Measurements from ENCODE around the gene CTXN1.
"Not testable (repeated sequence)": the region's sequence is repeated elsewhere in the genome, so short reads cannot be mapped to it uniquely, and the experiment has no call there.

Gene CTXN1

GRCh38 chr19:7898967-7899366 is 27.0 kb downstream of the CTXN1 start:
- DNase-seq, result no peak

- DNase-seq, result no peak
Observed at GRCh38 chr19:7897292-7897691, 28.6 kb downstream of the CTXN1 start.

- DNase-seq, result no peak
Observed at GRCh38 chr19:7895565-7895964, 30.4 kb downstream of the CTXN1 start.

- no peak for DNase-seq
Observed at GRCh38 chr19:7894612-7895309, 31.2 kb downstream of the CTXN1 start.

GRCh38 chr19:7893362-7894101 is 32.4 kb downstream of the CTXN1 start:
- not testable (repeated sequence) for DNase-seq

GRCh38 chr19:7888826-7889217 is 37.1 kb downstream of the CTXN1 start:
- DNase-seq, result no peak

DNA sequence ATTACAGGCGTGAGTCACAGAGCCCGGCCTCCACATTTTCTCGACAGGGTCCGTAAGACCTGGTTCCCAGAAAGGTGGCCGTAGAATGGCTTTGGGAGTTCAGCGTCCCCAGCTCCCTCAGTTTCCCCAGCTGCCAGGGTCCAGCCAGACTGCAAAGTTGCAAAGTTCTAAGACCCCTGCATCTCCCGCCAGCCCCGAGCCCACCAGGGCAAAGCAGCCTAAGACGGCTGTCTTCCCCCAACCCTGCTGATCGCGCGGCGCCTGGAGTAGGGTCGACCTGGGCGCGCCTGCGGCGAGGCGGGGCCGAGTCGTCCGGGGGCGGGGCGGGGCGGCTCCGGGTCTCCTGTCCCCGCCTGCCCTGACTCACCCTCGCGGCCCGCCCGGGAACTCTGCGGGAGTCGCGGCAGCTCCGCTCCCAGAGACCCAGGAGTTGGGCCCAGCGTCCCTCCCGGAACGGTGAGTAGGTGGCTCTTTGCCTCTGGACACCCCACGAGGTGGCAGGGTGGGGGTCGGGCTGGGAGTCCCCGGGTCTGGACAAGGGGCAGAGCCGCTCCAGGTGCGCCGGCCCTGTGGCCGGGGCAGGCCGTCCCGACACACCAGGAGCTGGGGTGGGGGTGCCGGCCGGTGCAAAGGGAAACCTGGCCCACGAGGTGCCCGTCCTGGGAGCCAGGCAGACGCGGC is 37.6 kb downstream of the CTXN1 start, which contains the start of gene LRRC8E:
TSS of gene LRRC8E (plus strand) at position 366 of the 681 bp plus-strand sequence. CDS start 7,094 bp downstream, outside the sequence.
- DNase-seq, result peak in 1 of 2 experiments; percentile 67

GRCh38 chr19:7887408-7888144 is 38.4 kb downstream of the CTXN1 start:
- no peak for DNase-seq

GRCh38 chr19:7885818-7886217 is 40.1 kb downstream of the CTXN1 start:
- DNase-seq, result no peak

GRCh38 chr19:7883796-7884570 is 42.0 kb downstream of the CTXN1 start:
- DNase-seq, result no peak

DNA sequence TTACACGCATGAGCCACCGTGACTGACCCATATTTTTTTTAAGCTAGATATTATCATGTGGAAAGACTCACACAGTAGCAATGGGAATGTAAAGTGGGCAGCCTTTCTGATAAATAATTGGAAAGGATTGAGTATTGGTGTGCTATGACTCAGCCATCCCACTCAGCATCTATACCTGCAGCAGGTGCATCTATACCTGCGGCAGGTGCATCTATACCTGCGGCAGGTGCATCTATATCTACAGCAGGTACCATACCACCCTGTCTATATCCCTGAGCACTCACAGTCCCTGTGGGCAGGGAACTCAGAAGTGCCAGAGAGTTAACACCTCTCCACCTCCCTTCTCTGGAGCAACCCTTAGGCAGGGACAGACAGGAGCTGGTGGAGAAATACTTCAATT is 42.8 kb downstream of the CTXN1 start:
- no peak for DNase-seq

DNA sequence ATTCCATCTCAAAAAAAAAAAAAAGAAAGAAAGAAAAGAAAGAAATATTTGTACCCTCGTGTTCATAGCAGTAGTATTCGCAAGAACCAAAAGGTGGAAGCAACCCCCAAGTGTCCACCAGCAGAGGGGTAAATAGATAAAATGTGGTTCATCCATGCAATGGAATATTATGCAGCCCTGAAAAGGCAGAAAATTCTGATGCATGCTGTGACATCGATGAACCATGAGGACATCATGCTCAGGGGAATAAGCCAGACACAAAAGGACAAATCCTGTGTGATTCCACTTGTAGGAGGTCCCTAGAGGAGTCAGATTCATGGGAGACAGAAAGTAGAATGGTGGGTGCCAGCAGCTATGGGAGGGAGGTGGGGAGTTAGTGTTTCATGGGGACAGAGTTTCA is 44.0 kb downstream of the CTXN1 start:
- no peak for DNase-seq

- DNase-seq, result no peak
Observed at GRCh38 chr19:7879836-7880235, 46.1 kb downstream of the CTXN1 start.

GRCh38 chr19:7879111-7879807 is 46.7 kb downstream of the CTXN1 start:
- no peak for DNase-seq

DNA sequence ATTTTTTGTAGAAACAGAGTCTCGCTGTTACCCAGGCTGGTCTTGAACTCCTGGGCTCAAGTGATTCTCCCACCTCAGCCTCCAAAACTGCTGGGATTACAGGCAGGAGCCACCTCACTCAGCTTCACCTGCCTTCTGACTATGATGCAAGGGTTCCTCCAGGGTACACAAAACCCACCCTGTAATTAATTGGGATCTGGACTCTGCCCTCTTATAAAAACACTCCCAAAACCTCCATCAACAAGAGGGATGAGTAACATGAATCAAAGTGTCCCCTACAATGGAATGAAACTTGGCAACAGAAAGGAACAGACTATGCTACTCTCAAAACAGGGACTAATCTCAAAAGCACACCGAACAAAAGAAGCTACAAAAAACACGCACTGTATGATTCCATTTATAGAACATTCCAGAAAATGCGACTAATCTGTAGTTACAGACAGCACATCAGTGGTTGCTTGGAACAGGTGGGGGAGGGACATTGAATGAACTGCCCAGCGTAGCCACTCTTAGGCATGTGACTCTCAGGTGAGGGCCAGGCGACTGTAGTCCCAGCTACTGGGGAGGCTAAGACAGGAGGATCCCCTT is 48.6 kb downstream of the CTXN1 start:
- no peak for DNase-seq

DNA sequence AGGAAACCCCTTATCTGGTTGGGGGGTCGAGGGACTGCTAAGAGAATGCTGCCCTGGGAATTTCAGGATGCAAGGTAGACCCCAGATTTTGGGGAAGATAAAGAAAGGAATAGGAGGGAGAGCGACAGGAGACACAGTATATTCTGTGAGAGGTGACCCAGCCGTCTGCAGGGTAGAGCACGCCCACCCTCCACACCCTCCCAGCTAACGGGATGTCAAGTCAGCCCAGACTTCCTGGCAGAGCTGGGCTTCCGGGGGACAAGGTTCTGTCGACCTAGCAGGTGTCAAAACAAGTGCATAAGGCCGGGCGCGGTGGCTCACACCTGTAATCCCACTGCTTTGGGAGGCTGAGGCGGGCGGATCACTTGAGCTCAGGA is 51.0 kb downstream of the CTXN1 start:
- no peak for DNase-seq

All from NCI-H526 (cell line).